H1 (cell line): ENCODE results near the gene EGFL6. TPM values are rescaled to one million over a fixed set of nuclear protein-coding genes. Genes with fewer than 3 reads are reported as not detected.

Experiments
- BRCA1 ChIP-seq: IDR thresholded peaks from 2 replicates; pipeline ENCODE4 v1.6.1; 2012; ENCODE audit warnings: low read depth, low read length, improper control_type of control experiment
- CBX8 ChIP-seq: fragments of 300-800, 300-1000 bp; sonication (generic); IDR thresholded peaks from 2 replicates; pipeline ENCODE4 v1.7.1; 2016; ENCODE audit warnings: low read depth, low read length, borderline replicate concordance
- CHD2 ChIP-seq: IDR thresholded peaks from 2 replicates; pipeline ENCODE4 v1.6.1; 2012; ENCODE audit warnings: low read length, improper control_type of control experiment
- CTBP2 ChIP-seq: IDR thresholded peaks from 2 replicates; pipeline ENCODE4 v1.7.0; 2011; ENCODE audit warnings: borderline replicate concordance, mild to moderate bottlenecking, moderate library complexity, mixed read lengths, low read length; ENCODE audit not compliant: insufficient read depth, insufficient read length
- NRF1 ChIP-seq: IDR thresholded peaks from 2 replicates; pipeline ENCODE4 v1.6.1; 2011; ENCODE audit warnings: mild to moderate bottlenecking, low read depth, low read length, improper control_type of control experiment
- SAP30 ChIP-seq: fragments of 300-600 bp; sonication (generic); IDR thresholded peaks from 2 replicates; pipeline ENCODE4 v1.7.1; 2012; ENCODE audit warnings: low read length, moderate library complexity, mild to moderate bottlenecking, inconsistent platforms; ENCODE audit not compliant: insufficient read depth, insufficient replicate concordance
- SP2 ChIP-seq: IDR thresholded peaks from 2 replicates; pipeline ENCODE4 v1.6.1; 2012; ENCODE audit warnings: mild to moderate bottlenecking, low read length, inconsistent platforms
- SP4 ChIP-seq: IDR thresholded peaks from 2 replicates; pipeline ENCODE4 v1.6.1; 2012; ENCODE audit warnings: low read length, inconsistent platforms
- polyA plus RNA-seq, 7 experiments: library from polyadenylated mRNA; depleted of rRNA in 3 of 7; stranded (reverse) in 5 of 7; unstranded in 2 of 7; fragments of >200 nt in 5 of 7; fragments of 200-250 nt in 2 of 7; gene quantifications; 1 replicate in 5 of 7; 2 replicates in 1 of 7; 4 replicates in 1 of 7; pipeline versions ENCODE4 v1.2.1 to v1.2.3, GENCODE V29; 2011 to 2013; ENCODE audit warnings: missing spikeins in 2 of 7, mixed read lengths in 2 of 7
- total RNA-seq: library from RNA; stranded (reverse); fragmentation: NEBNext Ultra II Directional; extraction: Animal tissue kit (Norgen Biotek cat#: 25700); gene quantifications from 2 replicates; pipeline ENCODE4 v1.2.1, GENCODE V29; 2021
- TF ChIP-seq, protein P1 (sequence below): fragments of 300-600 bp; sonication (generic); IDR thresholded peaks from 2 replicates; pipeline ENCODE4 v1.7.1; 2012; ENCODE audit warnings: low read length, moderate library complexity, mild to moderate bottlenecking, inconsistent platforms; ENCODE audit not compliant: insufficient replicate concordance

Gene EGFL6
- total and polyA plus RNA-seq, 2 of the 8 experiments (the other 6 are each of a cell fraction or from before 2014, with no cell fraction given), result 0.93 to 1.1 TPM

GRCh38 chrX:13605611-13606010 lies 36.2 kb downstream of the EGFL6 start (continued):
- TF ChIP-seq CHD2 (no peak), BRCA1 (no peak), CTBP2 (no peak), SP2 (no peak), SAP30 (no peak), CBX8 (no peak), NRF1 (no peak), SP4 (no peak)
- TF ChIP-seq, protein P1, sequence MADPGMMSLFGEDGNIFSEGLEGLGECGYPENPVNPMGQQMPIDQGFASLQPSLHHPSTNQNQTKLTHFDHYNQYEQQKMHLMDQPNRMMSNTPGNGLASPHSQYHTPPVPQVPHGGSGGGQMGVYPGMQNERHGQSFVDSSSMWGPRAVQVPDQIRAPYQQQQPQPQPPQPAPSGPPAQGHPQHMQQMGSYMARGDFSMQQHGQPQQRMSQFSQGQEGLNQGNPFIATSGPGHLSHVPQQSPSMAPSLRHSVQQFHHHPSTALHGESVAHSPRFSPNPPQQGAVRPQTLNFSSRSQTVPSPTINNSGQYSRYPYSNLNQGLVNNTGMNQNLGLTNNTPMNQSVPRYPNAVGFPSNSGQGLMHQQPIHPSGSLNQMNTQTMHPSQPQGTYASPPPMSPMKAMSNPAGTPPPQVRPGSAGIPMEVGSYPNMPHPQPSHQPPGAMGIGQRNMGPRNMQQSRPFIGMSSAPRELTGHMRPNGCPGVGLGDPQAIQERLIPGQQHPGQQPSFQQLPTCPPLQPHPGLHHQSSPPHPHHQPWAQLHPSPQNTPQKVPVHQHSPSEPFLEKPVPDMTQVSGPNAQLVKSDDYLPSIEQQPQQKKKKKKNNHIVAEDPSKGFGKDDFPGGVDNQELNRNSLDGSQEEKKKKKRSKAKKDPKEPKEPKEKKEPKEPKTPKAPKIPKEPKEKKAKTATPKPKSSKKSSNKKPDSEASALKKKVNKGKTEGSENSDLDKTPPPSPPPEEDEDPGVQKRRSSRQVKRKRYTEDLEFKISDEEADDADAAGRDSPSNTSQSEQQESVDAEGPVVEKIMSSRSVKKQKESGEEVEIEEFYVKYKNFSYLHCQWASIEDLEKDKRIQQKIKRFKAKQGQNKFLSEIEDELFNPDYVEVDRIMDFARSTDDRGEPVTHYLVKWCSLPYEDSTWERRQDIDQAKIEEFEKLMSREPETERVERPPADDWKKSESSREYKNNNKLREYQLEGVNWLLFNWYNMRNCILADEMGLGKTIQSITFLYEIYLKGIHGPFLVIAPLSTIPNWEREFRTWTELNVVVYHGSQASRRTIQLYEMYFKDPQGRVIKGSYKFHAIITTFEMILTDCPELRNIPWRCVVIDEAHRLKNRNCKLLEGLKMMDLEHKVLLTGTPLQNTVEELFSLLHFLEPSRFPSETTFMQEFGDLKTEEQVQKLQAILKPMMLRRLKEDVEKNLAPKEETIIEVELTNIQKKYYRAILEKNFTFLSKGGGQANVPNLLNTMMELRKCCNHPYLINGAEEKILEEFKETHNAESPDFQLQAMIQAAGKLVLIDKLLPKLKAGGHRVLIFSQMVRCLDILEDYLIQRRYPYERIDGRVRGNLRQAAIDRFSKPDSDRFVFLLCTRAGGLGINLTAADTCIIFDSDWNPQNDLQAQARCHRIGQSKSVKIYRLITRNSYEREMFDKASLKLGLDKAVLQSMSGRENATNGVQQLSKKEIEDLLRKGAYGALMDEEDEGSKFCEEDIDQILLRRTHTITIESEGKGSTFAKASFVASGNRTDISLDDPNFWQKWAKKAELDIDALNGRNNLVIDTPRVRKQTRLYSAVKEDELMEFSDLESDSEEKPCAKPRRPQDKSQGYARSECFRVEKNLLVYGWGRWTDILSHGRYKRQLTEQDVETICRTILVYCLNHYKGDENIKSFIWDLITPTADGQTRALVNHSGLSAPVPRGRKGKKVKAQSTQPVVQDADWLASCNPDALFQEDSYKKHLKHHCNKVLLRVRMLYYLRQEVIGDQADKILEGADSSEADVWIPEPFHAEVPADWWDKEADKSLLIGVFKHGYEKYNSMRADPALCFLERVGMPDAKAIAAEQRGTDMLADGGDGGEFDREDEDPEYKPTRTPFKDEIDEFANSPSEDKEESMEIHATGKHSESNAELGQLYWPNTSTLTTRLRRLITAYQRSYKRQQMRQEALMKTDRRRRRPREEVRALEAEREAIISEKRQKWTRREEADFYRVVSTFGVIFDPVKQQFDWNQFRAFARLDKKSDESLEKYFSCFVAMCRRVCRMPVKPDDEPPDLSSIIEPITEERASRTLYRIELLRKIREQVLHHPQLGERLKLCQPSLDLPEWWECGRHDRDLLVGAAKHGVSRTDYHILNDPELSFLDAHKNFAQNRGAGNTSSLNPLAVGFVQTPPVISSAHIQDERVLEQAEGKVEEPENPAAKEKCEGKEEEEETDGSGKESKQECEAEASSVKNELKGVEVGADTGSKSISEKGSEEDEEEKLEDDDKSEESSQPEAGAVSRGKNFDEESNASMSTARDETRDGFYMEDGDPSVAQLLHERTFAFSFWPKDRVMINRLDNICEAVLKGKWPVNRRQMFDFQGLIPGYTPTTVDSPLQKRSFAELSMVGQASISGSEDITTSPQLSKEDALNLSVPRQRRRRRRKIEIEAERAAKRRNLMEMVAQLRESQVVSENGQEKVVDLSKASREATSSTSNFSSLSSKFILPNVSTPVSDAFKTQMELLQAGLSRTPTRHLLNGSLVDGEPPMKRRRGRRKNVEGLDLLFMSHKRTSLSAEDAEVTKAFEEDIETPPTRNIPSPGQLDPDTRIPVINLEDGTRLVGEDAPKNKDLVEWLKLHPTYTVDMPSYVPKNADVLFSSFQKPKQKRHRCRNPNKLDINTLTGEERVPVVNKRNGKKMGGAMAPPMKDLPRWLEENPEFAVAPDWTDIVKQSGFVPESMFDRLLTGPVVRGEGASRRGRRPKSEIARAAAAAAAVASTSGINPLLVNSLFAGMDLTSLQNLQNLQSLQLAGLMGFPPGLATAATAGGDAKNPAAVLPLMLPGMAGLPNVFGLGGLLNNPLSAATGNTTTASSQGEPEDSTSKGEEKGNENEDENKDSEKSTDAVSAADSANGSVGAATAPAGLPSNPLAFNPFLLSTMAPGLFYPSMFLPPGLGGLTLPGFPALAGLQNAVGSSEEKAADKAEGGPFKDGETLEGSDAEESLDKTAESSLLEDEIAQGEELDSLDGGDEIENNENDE, result no peak
- TF ChIP-seq, all 59 proteins: peak for 0
